Measurements from ENCODE around the gene ZNF189. TPM values are rescaled to one million over a fixed set of nuclear protein-coding genes. Genes with fewer than 3 reads are reported as not detected.

ZNF189 gene
- total and polyA plus RNA-seq, 3 donors from 2014 or later, result 24.0 to 42.8 (median 32.6) TPM

DNA sequence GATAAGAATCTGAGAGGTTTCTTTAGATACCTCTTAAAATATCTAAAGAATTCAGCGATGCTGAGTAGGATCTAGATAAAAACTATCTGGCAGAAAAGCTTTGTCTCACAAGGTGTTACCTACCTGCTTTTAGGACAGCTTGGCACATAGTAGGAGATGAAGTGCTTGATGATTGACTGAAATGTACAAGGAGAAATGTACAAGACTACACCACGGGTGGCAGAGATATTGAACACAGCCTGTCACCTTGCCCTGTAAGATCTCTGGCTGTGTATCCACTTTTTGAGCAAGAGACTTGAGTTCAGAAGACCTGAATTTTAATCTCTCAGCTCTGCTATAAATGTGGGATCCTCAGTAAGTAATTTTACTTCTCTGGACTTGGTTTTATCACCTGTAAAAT, 21.2 kb downstream of the ZNF189 start:
- Histone ChIP-seq H3K4me3 (no peak overlapping the region), H3K4me1 (peaks cover 7% of the 10 kb centered on the region), H3K27me3 (no peaks in the 10 kb centered on the region), H3K9me3 (no peaks in the 10 kb centered on the region), H3K36me3 (ENCODE audit: low read depth, missing control alignments) (no peaks in the 10 kb centered on the region), H3K27ac (no peak overlapping the region)
- intact Hi-C loops (cut with DNase I; ENCODE audit: low total_unique reads), result no loop called here
- WGBS, 2 donors, result 85 to 86% methylated on average over 2 of the region's 2 CpGs
- no peak for DNase-seq
- no peak for TF ChIP-seq POLR2A (IDR thresholded peaks at IDR 0.05)
- TF ChIP-seq, protein P1, sequence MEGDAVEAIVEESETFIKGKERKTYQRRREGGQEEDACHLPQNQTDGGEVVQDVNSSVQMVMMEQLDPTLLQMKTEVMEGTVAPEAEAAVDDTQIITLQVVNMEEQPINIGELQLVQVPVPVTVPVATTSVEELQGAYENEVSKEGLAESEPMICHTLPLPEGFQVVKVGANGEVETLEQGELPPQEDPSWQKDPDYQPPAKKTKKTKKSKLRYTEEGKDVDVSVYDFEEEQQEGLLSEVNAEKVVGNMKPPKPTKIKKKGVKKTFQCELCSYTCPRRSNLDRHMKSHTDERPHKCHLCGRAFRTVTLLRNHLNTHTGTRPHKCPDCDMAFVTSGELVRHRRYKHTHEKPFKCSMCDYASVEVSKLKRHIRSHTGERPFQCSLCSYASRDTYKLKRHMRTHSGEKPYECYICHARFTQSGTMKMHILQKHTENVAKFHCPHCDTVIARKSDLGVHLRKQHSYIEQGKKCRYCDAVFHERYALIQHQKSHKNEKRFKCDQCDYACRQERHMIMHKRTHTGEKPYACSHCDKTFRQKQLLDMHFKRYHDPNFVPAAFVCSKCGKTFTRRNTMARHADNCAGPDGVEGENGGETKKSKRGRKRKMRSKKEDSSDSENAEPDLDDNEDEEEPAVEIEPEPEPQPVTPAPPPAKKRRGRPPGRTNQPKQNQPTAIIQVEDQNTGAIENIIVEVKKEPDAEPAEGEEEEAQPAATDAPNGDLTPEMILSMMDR (IDR thresholded peaks at IDR 0.05), result no peak

DNA sequence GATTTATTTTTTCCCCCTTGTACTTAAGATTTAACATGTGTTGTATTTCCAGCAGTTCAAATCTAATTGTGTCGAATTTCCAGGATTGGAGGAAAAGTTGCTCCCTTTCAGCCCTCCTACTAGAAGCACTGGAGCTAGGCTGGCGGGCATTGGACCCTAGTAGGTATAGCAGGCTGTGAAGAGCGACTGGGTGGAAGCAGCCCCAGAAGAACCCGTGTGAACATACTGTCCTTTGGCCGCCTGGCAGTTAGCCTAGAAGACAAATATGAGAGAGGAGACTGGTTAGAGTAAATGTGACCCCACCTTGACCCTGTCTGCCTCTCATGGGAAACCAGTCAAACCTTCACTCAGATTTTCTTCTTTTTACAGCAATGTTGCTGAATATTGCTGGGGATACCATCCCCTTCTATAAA, 23.0 kb downstream of the ZNF189 start:
- no peaks in the 10 kb centered on the region for H3K36me3 ChIP-seq (ENCODE audit: low read depth, missing control alignments)
- WGBS, 2 donors, result 52 to 66% methylated on average over 5 of the region's 5 CpGs
- H3K9me3 ChIP-seq, result no peaks in the 10 kb centered on the region
- peaks cover 7% of the 10 kb centered on the region for H3K4me1 ChIP-seq
- DNase-seq, result peak; percentile 62
- no peaks in the 10 kb centered on the region for H3K27me3 ChIP-seq
- intact Hi-C loops (cut with DNase I; ENCODE audit: low total_unique reads), result no loop called here
- TF ChIP-seq POLR2A (IDR thresholded peaks at IDR 0.05), result no peak
- TF ChIP-seq, protein P1 (IDR thresholded peaks at IDR 0.05), result no peak
- H3K27ac ChIP-seq, result no peak overlapping the region
- no peak overlapping the region for H3K4me3 ChIP-seq

DNA sequence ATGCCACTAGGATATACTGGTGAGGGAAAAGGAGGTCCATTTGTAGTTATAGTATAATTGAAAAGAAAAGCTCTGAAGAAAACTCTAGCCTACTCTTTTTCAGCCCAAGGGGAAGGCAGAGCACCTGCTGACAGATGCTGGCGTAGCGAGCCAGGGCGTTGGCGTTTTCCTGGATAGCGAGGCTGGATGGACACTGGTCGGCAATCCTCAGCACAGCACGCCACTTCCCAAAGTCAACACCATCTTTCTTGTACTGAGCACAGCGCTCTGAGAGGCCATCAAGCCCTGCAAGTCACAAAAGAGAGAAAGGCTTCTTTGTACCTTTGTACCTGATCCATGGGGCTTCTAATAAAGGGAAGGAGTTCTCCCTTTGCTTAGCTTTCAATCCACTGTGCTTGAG, 28.7 kb downstream of the ZNF189 start:
- H3K27ac ChIP-seq, result no peak overlapping the region

DNA sequence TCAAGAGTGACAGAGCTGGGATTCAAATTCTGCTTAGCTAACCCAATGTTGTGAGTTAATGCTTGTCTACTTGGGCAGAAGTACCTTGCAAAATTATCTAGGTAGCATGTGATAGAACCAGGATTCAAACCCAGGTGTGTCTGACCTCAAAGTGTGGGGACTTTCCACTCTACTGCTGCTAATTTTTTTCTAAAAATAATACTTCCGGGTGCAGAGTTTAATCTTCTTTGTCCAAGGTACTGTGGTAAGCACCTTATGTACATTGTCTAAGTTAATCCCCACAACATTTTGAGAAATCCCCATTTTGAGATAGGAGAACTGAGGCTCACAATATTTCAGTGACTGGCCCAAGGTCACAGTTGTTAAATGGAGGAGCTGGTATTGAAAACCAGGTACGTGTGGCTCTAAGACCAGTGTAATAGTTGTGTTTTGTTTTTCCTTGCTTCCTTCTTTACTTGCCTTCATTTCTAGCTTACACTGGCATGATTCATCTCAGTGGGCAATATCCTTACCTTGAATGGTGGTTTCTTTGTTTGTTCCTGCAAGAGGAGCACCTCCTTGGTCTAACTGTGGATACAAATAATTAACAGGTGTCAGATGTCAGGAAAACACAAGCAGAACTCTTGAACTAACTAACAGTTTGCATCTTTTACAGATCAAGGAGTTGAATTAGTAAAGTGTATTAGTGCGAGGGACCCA, 29.5 kb downstream of the ZNF189 start:
- DNase-seq, result no peak
- WGBS, 2 donors, result 89 to 96% methylated on average over 3 of the region's 3 CpGs
- no peaks in the 10 kb centered on the region for H3K27me3 ChIP-seq
- H3K36me3 ChIP-seq (ENCODE audit: low read depth, missing control alignments), result no peaks in the 10 kb centered on the region
- TF ChIP-seq, protein P1 (IDR thresholded peaks at IDR 0.05), result no peak
- TF ChIP-seq POLR2A (IDR thresholded peaks at IDR 0.05), result no peak
- no peaks in the 10 kb centered on the region for H3K9me3 ChIP-seq
- H3K4me1 ChIP-seq, result no peaks in the 10 kb centered on the region
- H3K4me3 ChIP-seq, result no peak overlapping the region
- H3K27ac ChIP-seq, result no peak overlapping the region
- intact Hi-C loops (cut with DNase I; ENCODE audit: low total_unique reads), result no loop called here

More for the DNA sequence above, 28.7 kb downstream of the ZNF189 start:
- Histone ChIP-seq H3K27me3 (no peaks in the 10 kb centered on the region), H3K4me3 (no peak overlapping the region), H3K9me3 (no peaks in the 10 kb centered on the region), H3K36me3 (ENCODE audit: low read depth, missing control alignments) (no peaks in the 10 kb centered on the region), H3K4me1 (no peaks in the 10 kb centered on the region)
- TF ChIP-seq, protein P1 (IDR thresholded peaks at IDR 0.05), result no peak
- no peak for TF ChIP-seq POLR2A (IDR thresholded peaks at IDR 0.05)
- WGBS, 2 donors, result 90 to 95% methylated on average over 7 to 8 of the region's 8 CpGs
- intact Hi-C loops (cut with DNase I; ENCODE audit: low total_unique reads), result no loop called here
- no peak for DNase-seq

DNA sequence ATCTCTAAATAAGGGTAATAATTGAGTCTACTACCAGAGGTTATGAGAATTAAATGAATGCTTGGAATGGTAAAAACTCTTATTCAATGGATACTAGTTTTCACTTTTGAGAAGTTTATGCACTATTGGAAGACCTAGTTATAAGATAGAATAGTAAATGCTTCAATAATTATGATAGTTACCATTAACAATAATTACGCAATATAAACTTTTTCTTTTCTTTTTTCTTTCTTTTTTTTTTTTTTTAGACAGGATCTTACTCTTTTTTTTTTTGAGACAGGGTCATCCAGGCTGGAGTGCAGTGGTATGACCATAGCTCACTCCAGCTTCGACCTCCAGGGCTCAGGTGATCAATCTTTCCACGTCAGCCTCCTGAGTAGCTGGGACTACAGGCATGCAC, 30.3 kb downstream of the ZNF189 start:
- DNase-seq, result no peak

More for the DNA sequence above, 30.3 kb downstream of the ZNF189 start:
- H3K4me1 ChIP-seq, result no peaks in the 10 kb centered on the region
- H3K27me3 ChIP-seq, result no peaks in the 10 kb centered on the region
- no peaks in the 10 kb centered on the region for H3K36me3 ChIP-seq (ENCODE audit: low read depth, missing control alignments)
- 47 to 64% methylated on average over 3 of the region's 3 CpGs for WGBS, 2 donors
- TF ChIP-seq, protein P1 (IDR thresholded peaks at IDR 0.05), result no peak
- no peak for TF ChIP-seq POLR2A (IDR thresholded peaks at IDR 0.05)
- intact Hi-C loops (cut with DNase I; ENCODE audit: low total_unique reads), result no loop called here
- H3K27ac ChIP-seq, result no peak overlapping the region
- no peak overlapping the region for H3K4me3 ChIP-seq
- no peaks in the 10 kb centered on the region for H3K9me3 ChIP-seq
